GM21367 (cell line): ENCODE data around the gene ARMS2.

Source experiments
- ATAC-seq: cut with Tn5 transposase; IDR thresholded peaks from one replicate; pipeline ENCODE4 v1.9.1; 2021; ENCODE audit not compliant: unreplicated experiment

Gene ARMS2

DNA sequence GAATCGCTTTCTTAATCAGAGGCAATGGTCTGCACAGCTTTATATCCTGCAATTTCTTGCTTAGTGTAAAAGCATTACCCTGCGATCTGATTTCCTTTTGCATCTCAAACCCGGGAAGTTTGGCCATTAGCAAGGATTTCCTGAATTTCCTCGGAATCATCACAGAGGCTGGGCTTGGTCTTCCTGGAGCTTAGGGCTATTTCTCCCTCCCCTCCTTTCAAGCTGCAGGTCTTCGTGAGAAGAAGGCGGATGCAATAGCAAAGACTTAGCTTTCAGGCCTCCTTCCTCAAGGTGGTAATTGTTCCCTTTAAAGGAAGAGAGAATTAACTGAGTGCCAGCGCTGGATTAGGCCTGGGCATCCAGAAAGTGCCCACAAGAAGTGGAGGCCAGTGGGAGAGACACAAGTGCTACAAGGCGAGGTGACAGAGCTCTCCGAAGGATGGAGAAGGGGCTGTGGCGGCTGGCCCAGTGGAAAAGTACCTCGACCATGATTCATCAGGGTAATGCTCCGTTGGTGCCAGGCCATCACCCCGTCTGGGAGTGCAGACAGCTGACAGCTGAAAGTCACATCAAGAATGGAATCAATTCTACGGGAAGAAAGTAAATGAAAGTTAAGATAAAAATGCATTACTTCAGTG lies 4.0 kb upstream of the ARMS2 start:
- no peak for ATAC-seq

GRCh38 chr10:122454071-122454470 lies 382 bp upstream of the ARMS2 start:
- no peak for ATAC-seq

- no peak for ATAC-seq
Observed at GRCh38 chr10:122455376-122456079, 1.1 kb downstream of the ARMS2 start.

DNA sequence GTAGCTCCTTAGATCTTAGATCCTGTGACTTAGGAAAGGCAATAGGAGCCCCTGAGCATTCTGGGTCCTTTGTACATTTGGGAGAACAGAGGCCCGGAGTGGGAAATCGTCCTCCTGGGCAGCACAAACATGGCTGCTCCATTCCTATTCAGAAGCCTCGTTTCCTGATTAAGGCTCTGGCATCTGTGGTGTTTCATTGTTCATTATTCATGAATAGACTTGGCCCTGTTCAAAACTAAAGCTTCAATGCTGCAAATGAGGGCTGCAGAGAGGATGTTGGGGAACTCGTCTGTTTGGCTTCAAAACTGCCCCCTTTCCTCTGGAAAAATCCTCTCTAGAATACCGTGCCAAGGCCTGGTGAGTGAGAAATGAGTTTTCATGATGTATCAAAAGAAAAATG lies 3.5 kb downstream of the ARMS2 start:
- ATAC-seq = no peak

GRCh38 chr10:122458693-122459092 lies 4.2 kb downstream of the ARMS2 start:
- no peak for ATAC-seq

GRCh38 chr10:122459561-122460273 lies 5.3 kb downstream of the ARMS2 start:
- no peak for ATAC-seq

DNA sequence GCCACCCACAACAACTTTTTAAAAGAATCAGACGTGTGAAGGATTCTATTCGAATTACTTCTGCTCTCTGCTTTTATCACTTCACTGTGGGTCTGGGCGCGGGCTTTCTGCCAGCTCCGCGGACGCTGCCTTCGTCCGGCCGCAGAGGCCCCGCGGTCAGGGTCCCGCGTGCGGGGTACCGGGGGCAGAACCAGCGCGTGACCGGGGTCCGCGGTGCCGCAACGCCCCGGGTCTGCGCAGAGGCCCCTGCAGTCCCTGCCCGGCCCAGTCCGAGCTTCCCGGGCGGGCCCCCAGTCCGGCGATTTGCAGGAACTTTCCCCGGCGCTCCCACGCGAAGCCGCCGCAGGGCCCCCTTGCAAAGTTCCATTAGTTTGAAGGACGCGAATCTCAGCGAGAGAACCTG lies 6.4 kb downstream of the ARMS2 start:
- no peak for ATAC-seq

DNA sequence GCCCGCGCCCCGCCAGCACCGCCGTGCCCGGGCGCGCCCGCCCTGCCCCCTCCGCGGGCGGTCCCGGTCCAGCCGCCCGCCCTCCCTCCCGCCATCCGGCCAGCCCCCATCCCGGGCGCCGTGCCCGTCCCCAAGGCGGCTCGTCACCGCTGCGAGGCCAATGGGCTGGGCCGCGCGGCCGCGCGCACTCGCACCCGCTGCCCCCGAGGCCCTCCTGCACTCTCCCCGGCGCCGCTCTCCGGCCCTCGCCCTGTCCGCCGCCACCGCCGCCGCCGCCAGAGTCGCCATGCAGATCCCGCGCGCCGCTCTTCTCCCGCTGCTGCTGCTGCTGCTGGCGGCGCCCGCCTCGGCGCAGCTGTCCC lies 6.9 kb downstream of the ARMS2 start, which contains the start of gene HTRA1:
Gene HTRA1, plus strand, starts transcription at position 187 of the 362 bp plus-strand sequence. Its CDS starts 100 bp downstream, at position 287.
- ATAC-seq = no peak

- ATAC-seq = no peak
Observed at GRCh38 chr10:122461729-122462532, 7.5 kb downstream of the ARMS2 start.

DNA sequence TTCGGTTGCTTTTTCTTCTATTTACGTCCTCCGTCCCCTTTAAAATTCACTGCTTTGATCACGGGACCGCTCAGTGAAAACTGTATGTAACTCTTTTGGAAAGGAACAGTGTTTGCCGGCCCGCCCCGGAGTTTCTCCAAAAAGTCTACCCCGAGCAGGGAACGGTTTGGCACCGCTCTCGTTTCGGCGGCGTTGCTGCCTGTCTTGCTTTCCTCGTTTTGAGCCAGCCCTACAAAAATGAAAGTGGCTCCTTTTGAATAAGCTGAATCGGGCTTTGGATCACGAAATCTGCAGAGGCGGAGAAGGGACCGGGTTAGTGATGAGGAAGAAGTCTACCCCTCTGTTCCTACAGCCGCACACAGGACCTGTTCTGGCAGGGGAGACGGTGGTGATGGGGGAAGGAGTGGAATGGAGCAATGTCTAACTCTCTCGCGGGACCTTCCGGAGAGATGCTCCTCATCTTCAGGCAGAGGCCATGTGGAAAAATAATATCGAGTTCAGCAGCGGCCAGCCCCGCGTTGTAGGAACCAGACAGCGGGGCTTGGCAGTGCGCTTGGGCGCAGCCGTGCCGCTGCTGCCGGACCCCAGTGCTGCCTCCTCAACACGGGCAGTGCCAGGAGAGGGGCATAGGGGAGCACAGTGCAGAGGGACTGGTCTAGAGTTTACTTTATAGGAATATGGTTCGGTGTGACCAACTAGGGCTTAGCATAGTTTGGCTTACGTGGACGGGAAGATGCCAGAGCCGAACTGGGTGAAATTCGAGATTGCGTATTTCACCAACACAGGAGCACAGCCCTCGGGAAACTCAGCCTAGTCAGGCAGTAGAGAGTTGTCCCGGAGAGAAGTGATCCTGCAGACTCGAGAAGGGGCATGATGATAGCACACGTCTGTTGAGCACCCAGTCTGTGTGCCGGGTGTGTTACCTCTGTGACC lies 8.3 kb downstream of the ARMS2 start:
- ATAC-seq = no peak

DNA sequence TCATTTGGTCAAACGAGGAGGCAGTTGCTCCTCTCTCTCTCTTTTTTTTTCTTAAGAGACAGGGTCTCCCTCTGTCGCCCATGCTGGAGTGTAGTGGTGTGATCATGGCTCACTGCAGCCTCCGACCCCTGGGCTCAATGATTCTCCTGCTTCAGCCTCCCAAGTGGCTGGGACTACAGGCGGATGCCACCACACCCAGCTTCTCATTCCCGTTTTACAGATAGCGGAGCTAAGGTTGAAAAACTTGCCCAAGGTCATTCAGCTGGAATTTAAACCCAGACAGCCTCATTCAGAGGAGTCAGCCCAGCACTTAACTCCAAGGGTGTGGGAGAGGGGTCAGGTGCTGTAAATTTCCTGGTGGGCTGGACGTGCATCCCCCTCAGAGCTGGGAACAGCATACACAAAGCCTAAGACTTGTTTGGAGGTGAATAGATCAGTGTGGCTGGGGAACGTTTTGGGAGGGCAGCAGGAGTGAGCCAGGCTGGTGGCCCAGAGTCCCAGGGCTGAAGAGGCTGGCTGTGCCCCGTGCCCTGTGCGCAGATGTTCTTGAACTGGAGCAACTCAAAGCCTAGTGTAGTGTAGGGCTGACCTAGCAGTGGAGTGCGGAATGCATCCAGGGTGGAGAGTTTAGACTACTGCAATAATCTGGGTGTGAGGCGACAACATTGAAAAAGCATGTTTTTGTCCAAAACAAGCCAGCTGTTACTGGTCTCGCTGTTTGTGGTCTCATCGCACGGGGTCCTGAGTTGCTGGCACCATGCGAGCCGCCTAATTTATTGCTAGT lies 9.2 kb downstream of the ARMS2 start:
- no peak for ATAC-seq

GRCh38 chr10:122464250-122464510 lies 9.7 kb downstream of the ARMS2 start:
- ATAC-seq = no peak

- no peak for ATAC-seq
Observed at GRCh38 chr10:122464586-122464985, 10.1 kb downstream of the ARMS2 start.

DNA sequence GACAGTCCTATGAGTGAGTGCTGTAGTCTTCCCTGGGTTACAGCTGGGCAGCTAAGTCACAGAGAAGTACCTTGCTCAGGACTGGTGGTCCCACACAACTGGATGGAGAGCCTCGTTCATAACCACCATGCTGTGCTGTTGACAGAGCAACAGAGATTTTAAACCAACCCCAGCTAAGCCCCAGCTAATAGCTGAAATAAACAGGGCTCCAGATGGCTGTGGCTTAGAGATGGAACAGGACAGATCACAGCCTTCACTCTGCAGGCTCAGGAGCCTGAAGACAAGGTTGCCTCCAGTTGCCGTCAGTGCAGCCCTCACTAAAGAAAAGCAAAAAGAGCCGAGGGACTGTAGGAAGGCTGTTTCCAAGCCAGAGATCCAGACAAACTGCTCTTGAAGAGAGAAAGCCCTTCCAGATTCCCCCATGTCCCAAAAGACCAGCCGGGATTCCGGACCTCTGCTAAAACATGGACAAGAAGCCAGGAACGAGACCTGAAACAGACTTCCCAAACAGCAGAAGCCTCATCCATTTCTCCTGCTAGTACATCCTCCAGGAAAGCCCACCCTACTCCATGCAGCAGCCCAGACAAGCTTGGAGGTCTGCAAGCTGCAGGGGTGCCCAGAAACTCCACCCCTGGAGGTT lies 11.1 kb downstream of the ARMS2 start:
- ATAC-seq = no peak

DNA sequence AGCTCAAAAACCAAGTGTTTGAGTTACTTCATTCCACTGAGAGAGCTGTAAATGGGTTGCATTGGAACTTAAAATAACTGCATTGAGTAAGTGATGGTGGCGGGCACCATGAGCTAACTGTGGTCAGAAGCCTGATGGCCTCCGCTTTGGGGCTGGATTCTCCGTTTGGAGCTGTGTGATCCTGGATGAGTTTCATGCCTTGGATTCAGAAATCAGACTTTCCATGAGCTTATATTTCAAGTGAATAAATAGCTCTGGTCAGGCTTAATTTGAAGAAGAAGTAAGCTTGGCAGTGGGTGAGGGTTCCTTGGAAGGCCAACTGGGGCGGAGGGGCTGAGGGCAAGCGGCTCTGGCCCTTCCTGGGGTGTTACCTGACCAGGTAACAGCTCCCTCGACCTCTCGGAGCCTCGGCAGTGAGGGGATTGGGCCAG lies 12.5 kb downstream of the ARMS2 start:
- no peak for ATAC-seq

DNA sequence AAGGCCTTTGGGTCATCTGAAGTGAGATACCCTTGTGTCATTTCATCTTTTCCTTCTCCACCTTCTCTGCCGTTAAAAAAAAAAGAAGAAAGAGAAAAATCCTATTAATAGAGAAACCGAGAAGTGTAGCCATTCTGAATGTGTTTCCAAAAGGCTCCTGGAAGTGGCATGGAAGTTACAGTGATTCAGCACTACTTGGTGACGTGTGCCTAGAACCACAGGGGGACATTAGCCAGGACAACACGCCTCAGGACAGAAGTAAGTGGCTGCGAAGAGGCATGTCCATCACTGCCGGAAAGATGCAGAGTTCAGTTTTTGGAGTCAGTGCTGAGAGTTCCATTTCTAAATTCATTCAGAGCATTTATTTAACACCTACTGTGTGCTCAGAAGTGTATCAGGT lies 13.2 kb downstream of the ARMS2 start:
- no peak for ATAC-seq

DNA sequence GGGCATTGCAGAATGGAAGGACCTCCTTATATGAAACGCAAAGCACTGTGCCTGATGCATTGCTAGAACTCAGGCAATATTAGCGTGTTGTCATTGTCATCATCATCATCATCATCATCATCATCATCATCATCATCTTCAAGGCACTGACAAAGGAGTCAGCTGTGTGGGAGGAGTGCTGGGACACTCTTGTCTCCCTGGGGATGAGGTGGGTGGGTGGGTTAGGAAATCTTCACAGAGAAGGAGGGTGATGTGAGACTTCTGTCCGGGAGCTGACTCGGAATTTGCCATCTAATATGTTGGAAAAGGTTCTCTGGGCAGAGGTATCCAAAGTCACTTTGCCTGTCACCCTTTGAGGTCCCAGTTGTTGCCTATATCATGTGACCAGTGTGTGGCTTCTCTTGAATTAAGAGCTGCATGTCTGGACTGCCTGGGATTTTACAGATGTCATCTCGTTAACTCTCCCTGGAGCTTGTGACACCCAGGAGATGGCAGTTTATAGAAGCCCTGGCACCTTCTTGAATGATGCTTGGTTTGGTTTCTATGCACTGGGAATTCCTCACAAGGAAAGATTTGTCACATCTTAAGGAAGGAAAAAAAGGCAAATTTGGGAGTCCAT lies 14.0 kb downstream of the ARMS2 start:
- no peak for ATAC-seq

DNA sequence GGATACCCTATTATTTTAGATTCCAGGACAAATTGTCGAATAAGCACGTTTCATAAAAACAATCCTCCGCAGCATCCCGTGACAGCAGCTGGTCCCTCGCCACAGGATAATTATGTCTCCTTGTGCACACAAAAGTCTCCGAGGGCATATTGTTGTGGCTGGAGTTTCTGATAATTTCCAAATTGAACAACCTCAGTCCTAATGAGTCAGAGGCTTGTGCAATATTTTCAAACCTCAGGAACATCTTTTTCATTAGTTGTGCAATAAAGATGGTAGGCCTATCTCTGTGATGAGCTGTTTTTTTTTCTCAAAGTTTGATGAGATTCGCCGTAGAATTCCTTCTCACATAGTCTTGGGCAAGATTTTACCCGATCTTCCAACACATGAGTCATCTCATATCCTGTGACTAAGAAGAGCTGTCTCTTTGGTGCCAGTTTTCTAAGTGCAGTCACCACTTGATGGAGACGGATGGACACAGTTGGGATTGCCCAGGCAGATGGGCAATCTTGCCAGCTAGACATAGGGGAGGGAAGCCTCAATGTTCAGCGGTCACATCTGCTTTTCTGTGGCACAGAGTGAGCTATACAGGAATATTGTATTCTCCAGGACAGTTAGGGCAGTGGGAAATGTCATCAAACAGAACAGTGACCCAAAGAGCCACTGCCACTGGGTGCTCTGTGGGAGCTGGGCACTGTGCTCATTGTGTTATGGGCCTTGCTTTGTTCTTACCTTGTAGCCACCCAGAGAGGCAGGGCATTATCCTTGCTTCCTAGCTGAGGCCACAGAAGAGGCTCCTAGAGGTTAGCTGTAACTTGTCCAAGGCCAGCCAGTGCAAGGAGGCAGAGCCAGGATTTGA lies 14.7 kb downstream of the ARMS2 start:
- ATAC-seq = no peak
